ENCODE data around the gene PLD5.

DNA sequence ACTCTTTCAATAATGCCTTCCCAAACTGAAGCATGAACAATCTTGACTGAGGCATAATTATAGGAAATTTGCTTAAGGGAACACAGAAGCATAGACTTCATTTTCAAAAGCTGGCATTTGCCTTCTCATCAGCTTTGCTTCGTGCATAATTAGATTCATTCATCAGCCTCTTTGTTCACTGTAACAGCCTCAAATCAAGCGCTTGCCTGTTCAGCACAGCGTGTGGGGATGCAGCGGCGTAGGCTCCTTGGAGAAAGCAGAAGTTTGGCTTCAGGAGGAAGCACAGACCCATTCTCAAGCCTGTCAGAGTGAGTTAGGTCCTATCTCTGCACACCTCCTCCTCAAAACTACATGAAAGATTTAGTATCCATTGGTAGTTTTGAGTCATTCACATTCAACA, 279.2 kb downstream of the PLD5 start:
- TF ChIP-seq, protein P1, sequence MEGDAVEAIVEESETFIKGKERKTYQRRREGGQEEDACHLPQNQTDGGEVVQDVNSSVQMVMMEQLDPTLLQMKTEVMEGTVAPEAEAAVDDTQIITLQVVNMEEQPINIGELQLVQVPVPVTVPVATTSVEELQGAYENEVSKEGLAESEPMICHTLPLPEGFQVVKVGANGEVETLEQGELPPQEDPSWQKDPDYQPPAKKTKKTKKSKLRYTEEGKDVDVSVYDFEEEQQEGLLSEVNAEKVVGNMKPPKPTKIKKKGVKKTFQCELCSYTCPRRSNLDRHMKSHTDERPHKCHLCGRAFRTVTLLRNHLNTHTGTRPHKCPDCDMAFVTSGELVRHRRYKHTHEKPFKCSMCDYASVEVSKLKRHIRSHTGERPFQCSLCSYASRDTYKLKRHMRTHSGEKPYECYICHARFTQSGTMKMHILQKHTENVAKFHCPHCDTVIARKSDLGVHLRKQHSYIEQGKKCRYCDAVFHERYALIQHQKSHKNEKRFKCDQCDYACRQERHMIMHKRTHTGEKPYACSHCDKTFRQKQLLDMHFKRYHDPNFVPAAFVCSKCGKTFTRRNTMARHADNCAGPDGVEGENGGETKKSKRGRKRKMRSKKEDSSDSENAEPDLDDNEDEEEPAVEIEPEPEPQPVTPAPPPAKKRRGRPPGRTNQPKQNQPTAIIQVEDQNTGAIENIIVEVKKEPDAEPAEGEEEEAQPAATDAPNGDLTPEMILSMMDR (IDR thresholded peaks at IDR 0.05; ENCODE audit: low read length) = no peak
- TF ChIP-seq EZH2 (optimal IDR thresholded peaks at IDR 0.05; ENCODE audit: low read depth, low read length) (no peak), EZH2phosphoT487 (IDR thresholded peaks at IDR 0.05; ENCODE audit: low read length) (no peak)

All from MM.1S (cell line).